Prostate gland (tissue), 2 donors: ENCODE data around the gene CHRNE. TPM values are rescaled to one million over a fixed set of nuclear protein-coding genes. Genes with fewer than 3 reads are reported as not detected.

Source experiments
- DNase-seq: peaks from one replicate; pipeline ENCODE4 v3.0.0-alpha.2; 2019; ENCODE audit warnings: low spot score
- H3K27ac ChIP-seq, 2 donors: fragments of 200-600 bp; sonication (generic); 2 replicates each; pipeline ENCODE4 v1.5.1; 2017 to 2019
- H3K27me3 ChIP-seq: fragments of 200-600 bp; sonication (generic); replicated peaks from 2 replicates; pipeline ENCODE4 v1.5.1; 2019; ENCODE audit not compliant: insufficient read depth
- H3K36me3 ChIP-seq, 2 donors: fragments of 200-600 bp; sonication (generic); 1 replicate in 1 of 2; 2 replicates in 1 of 2; pipeline versions ENCODE4 v1.5.1 to v1.8.1; 2017 to 2019
- H3K4me1 ChIP-seq: fragments of 200-600 bp; sonication (generic); replicated peaks from 2 replicates; pipeline ENCODE4 v1.5.1; 2019
- H3K4me3 ChIP-seq, 2 donors: fragments of 200-600 bp; sonication (generic); 2 replicates each; pipeline ENCODE4 v1.5.1; 2017 to 2019
- H3K9me3 ChIP-seq: fragments of 200-600 bp; sonication (generic); 2 replicates; pipeline ENCODE4 v1.5.1; 2017
- POLR2A ChIP-seq: fragments of 450-650 bp; IDR thresholded peaks from one replicate; pipeline ENCODE4 v1.6.1; 2016; ENCODE audit warnings: antibody characterized with exemption, mild to moderate bottlenecking
- POLR2AphosphoS5 ChIP-seq: sonication (generic); formaldehyde crosslinking; IDR thresholded peaks from one replicate; pipeline ENCODE4 v1.6.1; 2017; ENCODE audit warnings: antibody characterized with exemption
- WGBS: methylation state at CpG from one replicate; pipeline ENCODE4 v1.1.5; 2018; 5-methylcytosine and 5-hydroxymethylcytosine counted together
- intact Hi-C: fragments of 100-400 bp; cut with DNase I; formaldehyde crosslinking; loops from one replicate; pipeline ENCODE4 v1.14.2; 2022
- total RNA-seq, 2 donors: library from RNA; depleted of rRNA; stranded (reverse); fragments of >200 nt; gene quantifications; one replicate each; pipeline ENCODE4 v1.1.0, GENCODE V29; 2016
- TF ChIP-seq, protein P1 (sequence below), 4 experiments: fragments of 200-600 bp in 2 of 4; fragments of 450-650 bp in 2 of 4; sonication (generic) in 2 of 4; IDR thresholded peaks; 1 replicate in 3 of 4; 2 replicates in 1 of 4; pipeline ENCODE4 v1.5.1; 2016 to 2019; ENCODE audit warnings: antibody characterized with exemption in 4 of 4, mild to moderate bottlenecking in 2 of 4, moderate library complexity in 2 of 4

CHRNE gene
- total RNA-seq, 2 donors from 2014 or later, result 0.64 to 1.0 TPM

DNA sequence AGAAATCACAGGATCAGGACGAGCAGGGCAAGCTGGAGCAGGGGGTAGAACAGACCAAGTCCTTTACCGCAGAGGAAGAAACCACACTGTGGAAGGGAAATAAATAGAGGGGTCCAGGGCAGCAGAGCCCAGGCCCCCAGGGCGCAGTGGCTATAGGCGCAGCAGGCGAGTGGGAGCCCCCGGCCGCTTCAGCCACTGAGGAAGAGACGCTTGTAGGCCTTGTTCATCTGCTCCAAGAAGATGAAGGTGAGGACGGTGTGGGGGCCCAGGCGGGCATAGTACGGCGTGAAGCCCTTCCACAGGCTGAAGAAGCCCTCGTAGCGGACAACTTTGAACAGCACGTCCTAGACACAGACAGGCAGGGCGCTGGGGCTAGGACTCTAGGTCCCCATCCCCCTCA lies 34.7 kb upstream of the CHRNE start:
- no peak overlapping the region for H3K27ac ChIP-seq
- H3K4me3 ChIP-seq, result no peak overlapping the region
- no peak for TF ChIP-seq POLR2A
- TF ChIP-seq, protein P1, sequence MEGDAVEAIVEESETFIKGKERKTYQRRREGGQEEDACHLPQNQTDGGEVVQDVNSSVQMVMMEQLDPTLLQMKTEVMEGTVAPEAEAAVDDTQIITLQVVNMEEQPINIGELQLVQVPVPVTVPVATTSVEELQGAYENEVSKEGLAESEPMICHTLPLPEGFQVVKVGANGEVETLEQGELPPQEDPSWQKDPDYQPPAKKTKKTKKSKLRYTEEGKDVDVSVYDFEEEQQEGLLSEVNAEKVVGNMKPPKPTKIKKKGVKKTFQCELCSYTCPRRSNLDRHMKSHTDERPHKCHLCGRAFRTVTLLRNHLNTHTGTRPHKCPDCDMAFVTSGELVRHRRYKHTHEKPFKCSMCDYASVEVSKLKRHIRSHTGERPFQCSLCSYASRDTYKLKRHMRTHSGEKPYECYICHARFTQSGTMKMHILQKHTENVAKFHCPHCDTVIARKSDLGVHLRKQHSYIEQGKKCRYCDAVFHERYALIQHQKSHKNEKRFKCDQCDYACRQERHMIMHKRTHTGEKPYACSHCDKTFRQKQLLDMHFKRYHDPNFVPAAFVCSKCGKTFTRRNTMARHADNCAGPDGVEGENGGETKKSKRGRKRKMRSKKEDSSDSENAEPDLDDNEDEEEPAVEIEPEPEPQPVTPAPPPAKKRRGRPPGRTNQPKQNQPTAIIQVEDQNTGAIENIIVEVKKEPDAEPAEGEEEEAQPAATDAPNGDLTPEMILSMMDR (IDR thresholded peaks at IDR 0.05), result no peak
- 92% methylated on average over 16 of the region's 16 CpGs for WGBS
- peaks cover 0 to 8% of the 10 kb centered on the region in 2 donors for H3K36me3 ChIP-seq
- H3K4me1 ChIP-seq, result peaks cover 16% of the 10 kb centered on the region
- H3K9me3 ChIP-seq, result no peaks in the 10 kb centered on the region
- no peaks in the 10 kb centered on the region for H3K27me3 ChIP-seq
- DNase-seq, result no peak
- intact Hi-C loops, result no loop called here

DNA sequence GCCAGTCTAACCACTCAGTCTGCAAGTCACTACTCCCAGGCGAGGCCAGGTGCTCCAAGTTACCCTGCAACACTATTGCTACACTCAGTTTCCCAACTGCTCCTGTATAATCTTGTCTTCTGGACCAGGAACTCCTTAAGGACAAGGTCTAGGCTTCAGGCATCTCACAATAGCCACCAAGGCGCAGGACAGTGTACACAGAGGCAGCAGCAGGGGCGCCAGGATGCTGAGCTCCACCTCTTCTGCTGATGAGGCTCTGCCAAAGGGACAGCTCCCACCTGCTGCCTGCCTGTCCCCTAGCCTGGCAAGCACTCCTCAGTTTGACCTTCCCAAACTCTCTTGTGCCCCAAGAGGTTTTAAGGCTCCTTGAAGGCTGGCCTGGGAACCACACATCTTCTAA lies 33.5 kb upstream of the CHRNE start:
- Histone ChIP-seq H3K27ac (no peak overlapping the region), H3K27me3 (no peaks in the 10 kb centered on the region), H3K4me1 (peaks cover 15% of the 10 kb centered on the region), H3K9me3 (no peaks in the 10 kb centered on the region), H3K4me3 (no peak overlapping the region), H3K36me3 (peaks cover 0 to 5% of the 10 kb centered on the region in 2 donors)
- intact Hi-C loops, result no loop called here
- WGBS, result 88% methylated on average over 3 of the region's 3 CpGs
- TF ChIP-seq, protein P1 (IDR thresholded peaks at IDR 0.05), result no peak
- no peak for TF ChIP-seq POLR2A
- no peak for TF ChIP-seq POLR2AphosphoS5
- no peak for DNase-seq

DNA sequence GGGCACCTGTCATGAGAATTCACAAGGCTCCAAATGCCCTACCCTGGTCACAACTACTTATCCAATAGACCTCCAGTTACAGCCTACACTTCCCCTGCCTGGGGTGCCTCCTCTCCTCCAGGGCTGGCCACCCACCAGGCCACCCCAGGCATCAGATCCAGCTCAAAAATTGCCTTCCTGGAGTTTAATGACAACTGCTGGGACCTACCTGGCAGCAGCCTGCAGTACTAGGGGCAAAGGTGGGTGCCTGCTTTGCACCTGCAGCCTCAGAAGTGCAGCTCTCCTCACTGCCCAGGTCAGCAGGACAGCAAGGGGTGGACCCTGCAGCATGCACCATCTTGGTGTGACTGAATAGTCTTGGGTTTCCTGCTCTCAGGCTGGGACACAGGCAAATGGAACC lies 32.8 kb upstream of the CHRNE start:
- H3K27me3 ChIP-seq, result no peaks in the 10 kb centered on the region
- H3K9me3 ChIP-seq, result no peaks in the 10 kb centered on the region
- no peak overlapping the region for H3K27ac ChIP-seq
- H3K4me1 ChIP-seq, result peaks cover 11% of the 10 kb centered on the region
- DNase-seq, result no peak
- intact Hi-C loops, result no loop called here
- TF ChIP-seq, protein P1 (IDR thresholded peaks at IDR 0.05), result no peak
- no peak overlapping the region for H3K4me3 ChIP-seq
- peaks cover 0 to 5% of the 10 kb centered on the region in 2 donors for H3K36me3 ChIP-seq

DNA sequence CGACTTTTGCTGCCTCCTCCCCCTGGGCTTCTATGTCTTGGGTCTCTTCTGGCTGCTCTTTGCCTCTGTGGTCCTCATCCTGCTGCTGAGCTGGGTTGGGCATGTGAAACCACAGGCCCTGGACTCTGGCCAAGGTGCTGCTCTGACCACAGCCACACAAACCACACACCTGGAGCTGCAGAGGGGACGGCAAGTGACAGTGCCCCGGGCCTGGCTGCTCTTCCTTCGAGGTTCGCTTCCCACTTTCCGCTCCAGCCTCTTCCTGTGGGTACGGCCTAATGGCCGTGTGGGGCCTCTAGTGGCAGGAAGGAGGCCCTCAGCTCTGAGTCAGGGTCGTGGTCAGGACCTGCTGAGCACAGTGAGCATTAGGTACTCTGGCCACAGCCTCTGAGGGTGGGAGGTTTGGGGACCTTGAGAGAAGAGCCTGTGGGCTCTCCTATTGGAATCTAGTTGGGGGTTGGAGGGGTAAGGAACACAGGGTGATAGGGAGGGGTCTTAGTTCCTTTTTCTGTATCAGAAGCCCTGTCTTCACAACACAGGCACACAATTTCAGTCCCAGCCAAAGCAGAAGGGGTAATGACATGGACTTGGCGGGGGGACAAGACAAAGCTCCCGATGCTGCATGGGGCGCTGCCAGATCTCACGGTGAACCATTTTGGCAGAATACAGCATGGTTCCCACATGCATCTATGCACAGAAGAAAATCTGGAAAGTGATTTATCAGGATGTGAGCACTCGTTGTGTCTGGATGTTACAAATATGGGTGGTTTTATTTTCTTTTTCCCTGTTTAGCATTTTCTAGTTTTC lies 31.5 kb upstream of the CHRNE start:
- intact Hi-C loops, result no loop called here
- peaks cover 11% of the 10 kb centered on the region for H3K4me1 ChIP-seq
- 23% methylated on average over 14 of the region's 14 CpGs for WGBS
- DNase-seq, result no peak
- no peak for TF ChIP-seq POLR2A
- TF ChIP-seq, protein P1 (IDR thresholded peaks at IDR 0.05), result peak in 1 of 4 experiments; percentile 34
- H3K4me3 ChIP-seq, result no peak overlapping the region
- H3K36me3 ChIP-seq, result peaks cover 0 to 5% of the 10 kb centered on the region in 2 donors
- H3K27me3 ChIP-seq, result no peaks in the 10 kb centered on the region
- no peaks in the 10 kb centered on the region for H3K9me3 ChIP-seq
- H3K27ac ChIP-seq, result no peak overlapping the region

DNA sequence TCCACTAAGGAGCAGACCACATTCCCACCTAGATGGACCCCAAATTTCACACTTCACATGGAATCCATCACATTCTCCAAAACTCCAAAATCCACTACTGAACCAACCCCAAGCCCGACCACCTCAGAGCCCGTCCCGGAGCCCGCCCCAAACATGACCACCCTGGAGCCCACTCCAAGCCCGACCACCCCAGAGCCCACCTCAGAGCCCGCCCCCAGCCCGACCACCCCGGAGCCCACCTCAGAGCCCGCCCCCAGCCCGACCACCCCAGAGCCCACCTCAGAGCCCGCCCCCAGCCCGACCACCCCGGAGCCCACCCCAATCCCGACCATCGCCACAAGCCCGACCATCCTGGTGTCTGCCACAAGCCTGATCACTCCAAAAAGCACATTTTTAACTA lies 30.7 kb upstream of the CHRNE start:
- peaks cover 0 to 5% of the 10 kb centered on the region in 2 donors for H3K36me3 ChIP-seq
- H3K9me3 ChIP-seq, result no peaks in the 10 kb centered on the region
- H3K27me3 ChIP-seq, result no peaks in the 10 kb centered on the region
- DNase-seq, result no peak
- TF ChIP-seq POLR2A, result no peak
- TF ChIP-seq POLR2AphosphoS5, result no peak
- TF ChIP-seq, protein P1 (IDR thresholded peaks at IDR 0.05), result no peak
- intact Hi-C loops, result no loop called here
- no peak overlapping the region for H3K4me3 ChIP-seq
- WGBS, result 79% methylated on average over 14 of the region's 16 CpGs
- peaks cover 6% of the 10 kb centered on the region for H3K4me1 ChIP-seq
- no peak overlapping the region for H3K27ac ChIP-seq
